ENCODE data around the gene CCDC149. TPM values are rescaled to one million over a fixed set of nuclear protein-coding genes. Genes with fewer than 3 reads are reported as not detected.
A peak's percentile ranks its signal among the peaks of the same experiment; 100 is the strongest.

Gene CCDC149
- total RNA-seq, 4 donors from 2014 or later = 2.8 to 10.0 (median 4.8) TPM

- H3K9me3 ChIP-seq = no peaks in the 10 kb centered on the region
- no peaks in the 10 kb centered on the region for H3K27me3 ChIP-seq
- intact Hi-C loops (cut with DNase I; ENCODE audit: low total_unique reads) (no loop called here), in situ Hi-C loops (cut with MboI; ENCODE audit: low sequenced_read_pairs in 4 of 4) (no loop called here)
- peaks cover 8 to 29% of the 10 kb centered on the region in 2 donors for H3K4me1 ChIP-seq
- H3K4me3 ChIP-seq = no peak overlapping the region
- no peak overlapping the region for H3K27ac ChIP-seq
- no peak for ATAC-seq
- DNase-seq = no peak
- TF ChIP-seq CTCF (IDR thresholded peaks at IDR 0.05 in 4 of 5, conservative IDR thresholded peaks at IDR 0.05 in 1 of 5) (no peak), POLR2A (IDR thresholded peaks at IDR 0.05) (no peak)
- H3K36me3 ChIP-seq = no peaks in the 10 kb centered on the region
These were observed 59.7 kb downstream of the CCDC149 start for GRCh38 chr4:24853142-24853541.

GRCh38 chr4:24850674-24851073 lies 62.2 kb downstream of the CCDC149 start:
- in situ Hi-C loops (cut with MboI; ENCODE audit: low sequenced_read_pairs in 4 of 4) = no loop called here
- Histone ChIP-seq H3K27me3 (no peaks in the 10 kb centered on the region), H3K36me3 (peaks cover 0 to 3% of the 10 kb centered on the region in 2 donors), H3K4me1 (peaks cover 0 to 20% of the 10 kb centered on the region in 2 donors), H3K4me3 (no peak overlapping the region), H3K27ac (peak overlapping the region in 3 of 4 donors; percentile 32 to 38 (median 34)), H3K9me3 (no peaks in the 10 kb centered on the region)
- intact Hi-C loops (cut with DNase I; ENCODE audit: low total_unique reads) = no loop called here
- ATAC-seq (peak; percentile 83 to 84), DNase-seq (peak; percentile 34 to 53)
- TF ChIP-seq CTCF (IDR thresholded peaks at IDR 0.05 in 4 of 5, conservative IDR thresholded peaks at IDR 0.05 in 1 of 5) (no peak), POLR2A (IDR thresholded peaks at IDR 0.05) (no peak)

- no peak for TF ChIP-seq CTCF (IDR thresholded peaks at IDR 0.05 in 4 of 5, conservative IDR thresholded peaks at IDR 0.05 in 1 of 5)
- Histone ChIP-seq H3K9me3 (no peaks in the 10 kb centered on the region), H3K27ac (no peak overlapping the region), H3K36me3 (peaks cover 0 to 3% of the 10 kb centered on the region in 2 donors), H3K27me3 (no peaks in the 10 kb centered on the region), H3K4me3 (no peak overlapping the region), H3K4me1 (peaks cover 0 to 20% of the 10 kb centered on the region in 2 donors)
- in situ Hi-C loops (cut with MboI; ENCODE audit: low sequenced_read_pairs in 4 of 4) (no loop called here), intact Hi-C loops (cut with DNase I; ENCODE audit: low total_unique reads) (no loop called here)
- ATAC-seq (peak in 1 of 2 donors; percentile 22), DNase-seq (no peak)
These were observed 63.1 kb downstream of the CCDC149 start for GRCh38 chr4:24849756-24850155.

- peak overlapping the region in 1 of 4 donors; percentile 14 for H3K27ac ChIP-seq
- TF ChIP-seq POLR2A (IDR thresholded peaks at IDR 0.05) (no peak), CTCF (IDR thresholded peaks at IDR 0.05 in 4 of 5, conservative IDR thresholded peaks at IDR 0.05 in 1 of 5) (no peak)
- H3K9me3 ChIP-seq = no peaks in the 10 kb centered on the region
- DNase-seq (no peak), ATAC-seq (no peak)
- in situ Hi-C loops (cut with MboI; ENCODE audit: low sequenced_read_pairs in 4 of 4) = no loop called here
- peaks cover 0 to 20% of the 10 kb centered on the region in 2 donors for H3K4me1 ChIP-seq
- H3K36me3 ChIP-seq = peaks cover 0 to 3% of the 10 kb centered on the region in 2 donors
- intact Hi-C loops (cut with DNase I; ENCODE audit: low total_unique reads) = no loop called here
- H3K27me3 ChIP-seq = no peaks in the 10 kb centered on the region
- H3K4me3 ChIP-seq = no peak overlapping the region
These were observed 63.5 kb downstream of the CCDC149 start for GRCh38 chr4:24849351-24849750.

GRCh38 chr4:24846716-24847115 lies 66.1 kb downstream of the CCDC149 start:
- H3K36me3 ChIP-seq = peaks cover 0 to 3% of the 10 kb centered on the region in 2 donors
- H3K27ac ChIP-seq = no peak overlapping the region
- ATAC-seq = no peak
- H3K27me3 ChIP-seq = no peaks in the 10 kb centered on the region
- no peak for DNase-seq
- intact Hi-C loops (cut with DNase I; ENCODE audit: low total_unique reads) = no loop called here
- in situ Hi-C loops (cut with MboI; ENCODE audit: low sequenced_read_pairs in 4 of 4) = no loop called here
- H3K4me1 ChIP-seq = peaks cover 0 to 18% of the 10 kb centered on the region in 2 donors
- no peaks in the 10 kb centered on the region for H3K9me3 ChIP-seq
- no peak for TF ChIP-seq POLR2A (IDR thresholded peaks at IDR 0.05)
- no peak for TF ChIP-seq CTCF (IDR thresholded peaks at IDR 0.05 in 4 of 5, conservative IDR thresholded peaks at IDR 0.05 in 1 of 5)
- H3K4me3 ChIP-seq = no peak overlapping the region
